ENCODE results near the gene C1QTNF4. TPM values are rescaled to one million over a fixed set of nuclear protein-coding genes. Genes with fewer than 3 reads are reported as not detected.

The C1QTNF4 gene
- total and polyA plus RNA-seq, 2 of the 13 experiments (the other 11 are each of a cell fraction or from before 2014, with no cell fraction given): not detected

GRCh38 chr11:47551086-47551485 lies 43.1 kb downstream of the C1QTNF4 start (continued):
- TF ChIP-seq ZNF704 (CRISPR knock-in tag; IDR thresholded peaks at IDR 0.05; ENCODE audit: borderline replicate concordance) (no peak), ZNF816 (CRISPR knock-in tag; IDR thresholded peaks at IDR 0.05; ENCODE audit: borderline replicate concordance) (no peak), SRSF4 (IDR thresholded peaks at IDR 0.05; ENCODE audit: low read depth, low read length, poor library complexity, severe bottlenecking) (no peak), ZBTB1 (CRISPR knock-in tag; IDR thresholded peaks at IDR 0.05; ENCODE audit: borderline replicate concordance) (no peak), SNAPC5 (CRISPR knock-in tag; IDR thresholded peaks at IDR 0.05; ENCODE audit: borderline replicate concordance) (no peak), ZNF446 (CRISPR knock-in tag; IDR thresholded peaks at IDR 0.05) (no peak), MLXIP (CRISPR knock-in tag; IDR thresholded peaks at IDR 0.05; ENCODE audit: borderline replicate concordance) (no peak)
